Stimulated activated memory B cell treated with anti-CD40 and anti-IgM and Interleukin-4, amounts not matched to agents 10 μg/mL and 1 μg/mL and 100 μg/mL, for 72 hours (primary cell): Measurements from ENCODE around the gene PHACTR4.
"Not testable (repeated sequence)": the region's sequence is repeated elsewhere in the genome, so short reads cannot be mapped to it uniquely, and the experiment has no call there.

Experiments
- ATAC-seq: fragments of 150-1000 bp; cut with Tn5 transposase; 2 replicates; pipeline ENCODE4 v1.10.0; 2021
- H3K27ac Mint-ChIP-seq: one replicate; pipeline ENCODE4 v1.8.0; 2022; ENCODE audit warnings: mild to moderate bottlenecking, mixed read lengths
- H3K27me3 Mint-ChIP-seq: one replicate; pipeline ENCODE4 v1.8.0; 2022; ENCODE audit warnings: mixed read lengths
- H3K36me3 Mint-ChIP-seq: one replicate; pipeline ENCODE4 v1.8.0; 2022; ENCODE audit warnings: mixed read lengths
- H3K4me1 Mint-ChIP-seq: one replicate; pipeline ENCODE4 v1.8.0; 2022; ENCODE audit warnings: mixed read lengths
- H3K4me3 Mint-ChIP-seq: one replicate; pipeline ENCODE4 v1.8.0; 2022; ENCODE audit warnings: mild to moderate bottlenecking, moderate library complexity, mixed read lengths
- H3K9me3 Mint-ChIP-seq: one replicate; pipeline ENCODE4 v1.8.0; 2022; ENCODE audit warnings: mixed read lengths

The PHACTR4 gene

DNA sequence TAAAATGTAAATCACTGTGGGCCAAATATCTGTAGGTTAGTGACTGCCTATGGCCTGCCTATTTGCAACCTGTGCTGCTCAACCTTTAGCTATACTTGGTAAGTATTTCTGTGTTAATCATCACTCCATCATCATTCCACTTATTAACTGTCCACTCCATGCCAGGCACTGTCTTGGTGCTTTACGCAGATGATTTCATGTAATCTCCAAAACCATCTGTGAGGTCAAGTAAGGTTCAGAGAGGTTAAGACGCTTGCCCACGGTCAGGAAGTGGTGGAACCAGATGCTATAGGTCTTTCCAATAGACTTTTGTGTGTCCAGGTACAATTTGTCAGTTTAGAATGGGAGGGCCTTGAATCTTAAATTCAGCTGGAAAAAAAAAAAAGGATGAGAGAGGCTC, 10.8 kb upstream of the PHACTR4 start:
- Mint-ChIP-seq H3K27me3 (no peaks in the 10 kb centered on the region), H3K36me3 (no peaks in the 10 kb centered on the region), H3K9me3 (no peaks in the 10 kb centered on the region), H3K4me3 (no peak overlapping the region), H3K4me1 (no peaks in the 10 kb centered on the region), H3K27ac (no peak overlapping the region)
- ATAC-seq, result no peak

GRCh38 chr1:28359592-28360239, 9.8 kb upstream of the PHACTR4 start:
- Mint-ChIP-seq H3K4me3 (no peak overlapping the region), H3K4me1 (no peaks in the 10 kb centered on the region), H3K27ac (no peak overlapping the region), H3K9me3 (no peaks in the 10 kb centered on the region), H3K36me3 (no peaks in the 10 kb centered on the region), H3K27me3 (no peaks in the 10 kb centered on the region)
- ATAC-seq, result no peak

- no peak for ATAC-seq
- no peaks in the 10 kb centered on the region for H3K36me3 Mint-ChIP-seq
- peaks cover 14% of the 10 kb centered on the region for H3K4me1 Mint-ChIP-seq
- H3K4me3 Mint-ChIP-seq, result no peak overlapping the region
- no peaks in the 10 kb centered on the region for H3K9me3 Mint-ChIP-seq
- no peak overlapping the region for H3K27ac Mint-ChIP-seq
- H3K27me3 Mint-ChIP-seq, result no peaks in the 10 kb centered on the region
These were observed 4.7 kb upstream of the PHACTR4 start for GRCh38 chr1:28364888-28365287.

DNA sequence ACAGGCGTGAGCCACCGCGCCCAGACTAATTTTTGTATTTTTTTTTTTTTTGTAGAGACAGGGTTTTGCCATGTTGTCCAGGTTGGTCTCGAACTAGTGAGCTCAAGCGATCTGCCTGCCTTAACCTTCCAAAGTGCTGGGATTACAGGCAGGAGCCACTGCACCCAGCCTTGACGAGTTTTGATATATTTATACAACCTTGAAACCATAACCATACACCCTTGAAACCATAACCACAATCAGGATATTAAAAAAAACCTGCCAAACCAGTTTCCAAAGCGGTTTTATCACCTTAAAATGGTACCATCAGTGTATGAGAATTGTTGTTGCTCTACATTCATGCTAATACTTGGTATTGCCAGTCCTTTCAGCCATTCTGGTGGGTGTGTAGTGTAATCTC, 3.7 kb upstream of the PHACTR4 start:
- peaks cover 22% of the 10 kb centered on the region for H3K4me1 Mint-ChIP-seq

DNA sequence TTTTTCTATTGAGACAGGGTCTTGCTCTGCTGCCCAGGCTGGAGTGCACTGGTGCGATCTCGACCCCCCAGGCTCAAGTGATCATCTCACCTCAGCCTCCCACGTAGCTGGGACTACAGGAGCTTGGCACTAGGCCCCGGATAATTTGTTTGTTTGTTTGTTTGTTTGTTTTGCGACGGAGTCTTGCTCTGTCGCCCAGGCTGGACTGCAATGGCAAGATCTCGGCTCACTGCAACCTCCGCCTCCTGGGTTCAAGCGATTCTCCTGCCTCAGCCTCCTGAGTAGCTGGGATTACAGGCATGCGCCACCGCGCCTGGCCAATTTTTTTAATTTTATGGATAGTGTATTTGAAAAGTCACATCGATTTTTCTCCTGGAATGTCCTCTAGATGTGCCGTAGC, 932 bp upstream of the PHACTR4 start:
- not testable (repeated sequence) for H3K9me3 Mint-ChIP-seq

More for the DNA sequence above, 3.7 kb upstream of the PHACTR4 start:
- Mint-ChIP-seq H3K36me3 (no peaks in the 10 kb centered on the region), H3K9me3 (no peaks in the 10 kb centered on the region), H3K4me3 (no peak overlapping the region), H3K27ac (no peak overlapping the region), H3K27me3 (no peaks in the 10 kb centered on the region)
- no peak for ATAC-seq

GRCh38 chr1:28370239-28371009, 884 bp downstream of the PHACTR4 start:
- Mint-ChIP-seq H3K9me3 (no peaks in the 10 kb centered on the region), H3K36me3 (no peaks in the 10 kb centered on the region), H3K4me3 (peak overlapping the region; percentile 96), H3K27ac (peak overlapping the region; percentile 93), H3K27me3 (no peaks in the 10 kb centered on the region), H3K4me1 (peaks cover 30% of the 10 kb centered on the region)
- peak; percentile 60 for ATAC-seq

More for the DNA sequence above, 932 bp upstream of the PHACTR4 start:
- not testable (repeated sequence) for H3K27me3 Mint-ChIP-seq, H3K36me3 Mint-ChIP-seq, ATAC-seq
- peaks cover 22% of the 10 kb centered on the region for H3K4me1 Mint-ChIP-seq
- peak overlapping the region; percentile 96 for H3K4me3 Mint-ChIP-seq
- H3K27ac Mint-ChIP-seq, result peak overlapping the region; percentile 93

GRCh38 chr1:28371010-28371377, 1.5 kb downstream of the PHACTR4 start:
- Mint-ChIP-seq H3K27me3 (no peaks in the 10 kb centered on the region), H3K4me3 (peak overlapping the region; percentile 96), H3K27ac (peak overlapping the region; percentile 93), H3K9me3 (no peaks in the 10 kb centered on the region), H3K4me1 (peaks cover 35% of the 10 kb centered on the region), H3K36me3 (no peaks in the 10 kb centered on the region)
- ATAC-seq, result no peak

DNA sequence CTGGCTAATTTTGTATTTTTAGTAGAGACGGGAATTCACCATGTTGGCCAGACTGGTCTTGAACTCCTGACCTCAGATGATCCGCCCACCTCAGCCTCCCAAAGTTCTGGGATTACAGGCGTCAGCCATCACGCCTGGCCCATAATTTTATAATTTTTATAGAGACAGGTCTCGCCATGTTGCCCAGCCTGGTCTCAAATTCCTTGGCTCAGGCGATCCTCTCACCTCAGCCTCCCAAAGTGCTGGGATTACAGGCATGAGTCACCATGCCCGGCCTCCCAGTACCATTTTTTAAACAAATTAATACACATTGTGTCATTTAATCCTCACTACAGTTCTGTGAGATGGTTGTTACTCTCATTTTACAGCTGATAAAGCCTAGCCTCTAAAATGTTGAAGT, 3.9 kb downstream of the PHACTR4 start:
- not testable (repeated sequence) for H3K36me3 Mint-ChIP-seq, H3K4me3 Mint-ChIP-seq, ATAC-seq, H3K27me3 Mint-ChIP-seq, H3K27ac Mint-ChIP-seq, H3K9me3 Mint-ChIP-seq
- peaks cover 41% of the 10 kb centered on the region for H3K4me1 Mint-ChIP-seq

DNA sequence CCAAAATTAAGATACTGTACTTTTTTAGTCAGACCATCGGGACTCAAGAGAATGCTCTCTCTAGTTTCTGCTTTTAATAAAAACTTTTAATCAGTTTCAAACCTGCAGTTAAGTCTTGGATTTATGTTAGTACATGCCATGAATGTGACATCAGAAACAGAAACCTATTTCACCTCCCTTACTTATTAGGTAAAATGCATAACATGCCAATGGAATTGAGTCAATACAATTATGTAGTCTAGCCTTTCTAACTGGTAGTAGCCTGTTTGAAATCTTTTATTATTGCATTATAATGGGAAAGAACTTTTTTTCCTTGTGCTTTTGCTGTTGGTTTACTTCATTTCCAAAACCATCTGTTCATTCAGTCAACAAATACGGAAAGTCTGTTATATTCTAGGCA, 4.8 kb downstream of the PHACTR4 start:
- Mint-ChIP-seq H3K4me1 (peaks cover 39% of the 10 kb centered on the region), H3K27me3 (no peaks in the 10 kb centered on the region), H3K9me3 (no peaks in the 10 kb centered on the region), H3K36me3 (no peaks in the 10 kb centered on the region), H3K4me3 (no peak overlapping the region), H3K27ac (no peak overlapping the region)
- no peak for ATAC-seq

DNA sequence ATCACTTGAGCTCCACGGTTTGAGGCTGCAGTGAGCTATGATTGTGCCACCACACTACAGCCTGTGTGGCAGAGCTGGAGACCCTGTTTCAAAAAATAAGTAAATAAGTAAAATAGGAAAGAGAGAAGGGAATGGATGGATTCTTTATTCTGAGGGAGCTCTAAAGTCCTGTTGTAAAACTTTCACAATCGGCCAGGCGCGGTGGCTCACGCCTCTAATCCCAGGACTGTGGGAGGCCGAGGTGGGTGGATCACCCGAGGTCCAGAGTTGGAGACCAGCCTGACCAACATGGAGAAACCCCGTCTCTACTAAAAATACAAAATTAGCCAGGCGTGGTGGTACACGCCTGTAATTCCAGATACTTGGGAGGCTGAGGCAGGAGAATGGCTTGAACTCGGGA, 6.1 kb downstream of the PHACTR4 start:
- not testable (repeated sequence) for H3K4me3 Mint-ChIP-seq
- H3K27ac Mint-ChIP-seq, result peak overlapping the region; percentile 32
- peaks cover 39% of the 10 kb centered on the region for H3K4me1 Mint-ChIP-seq

DNA sequence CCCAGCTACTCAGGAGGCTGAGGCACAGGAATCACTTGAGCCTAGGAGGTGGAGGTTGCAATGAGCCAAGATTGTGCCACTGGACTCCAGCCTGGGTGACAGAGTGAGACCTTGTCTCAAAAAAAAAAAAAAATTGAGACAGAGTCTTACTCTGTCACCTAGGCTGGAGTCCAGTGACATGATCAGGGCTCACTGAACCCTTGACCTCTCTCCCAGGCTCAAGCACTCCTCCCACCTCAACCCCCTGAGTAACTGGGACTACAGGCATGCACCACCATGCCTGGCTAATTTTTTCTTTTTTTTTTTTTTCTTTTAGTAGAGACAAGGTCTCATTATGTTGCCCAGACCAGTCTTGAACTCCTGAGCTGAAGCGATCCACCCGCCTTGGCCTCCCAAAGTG, 6.7 kb downstream of the PHACTR4 start:
- H3K4me3 Mint-ChIP-seq, ATAC-seq, H3K9me3 Mint-ChIP-seq, H3K27me3 Mint-ChIP-seq, H3K36me3 Mint-ChIP-seq, H3K27ac Mint-ChIP-seq: not testable (repeated sequence)
- peaks cover 40% of the 10 kb centered on the region for H3K4me1 Mint-ChIP-seq

More for the DNA sequence above, 6.1 kb downstream of the PHACTR4 start:
- H3K9me3 Mint-ChIP-seq, H3K36me3 Mint-ChIP-seq, ATAC-seq, H3K27me3 Mint-ChIP-seq: not testable (repeated sequence)

DNA sequence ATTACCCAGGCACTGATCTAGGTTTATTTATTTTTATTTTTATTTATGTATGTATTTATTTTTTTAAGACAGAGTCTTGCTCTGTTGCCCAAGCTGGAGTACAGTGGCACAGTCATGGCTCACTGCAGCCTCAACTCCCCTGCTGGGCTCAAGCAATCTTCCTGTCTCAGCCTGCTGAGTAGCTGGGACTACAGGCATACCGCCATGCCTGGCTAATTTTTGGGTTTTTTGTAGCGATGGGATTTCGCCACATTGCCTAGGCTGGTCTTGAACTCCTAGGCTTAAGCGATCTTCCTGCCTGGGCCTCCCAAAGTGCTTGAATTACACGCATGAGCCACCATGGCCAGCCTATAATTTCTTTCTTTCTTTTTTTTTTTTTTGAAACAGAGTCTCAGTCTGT, 9.4 kb downstream of the PHACTR4 start:
- no peaks in the 10 kb centered on the region for H3K27me3 Mint-ChIP-seq
- H3K36me3 Mint-ChIP-seq, result peaks cover 24% of the 10 kb centered on the region
- H3K27ac Mint-ChIP-seq, result peak overlapping the region; percentile 4
- peaks cover 60% of the 10 kb centered on the region for H3K4me1 Mint-ChIP-seq
- H3K4me3 Mint-ChIP-seq, result no peak overlapping the region
- ATAC-seq, result no peak
- H3K9me3 Mint-ChIP-seq, result peaks cover 6% of the 10 kb centered on the region

GRCh38 chr1:28380394-28380793, 10.9 kb downstream of the PHACTR4 start:
- no peaks in the 10 kb centered on the region for H3K27me3 Mint-ChIP-seq
- peaks cover 6% of the 10 kb centered on the region for H3K9me3 Mint-ChIP-seq
- no peak overlapping the region for H3K4me3 Mint-ChIP-seq
- ATAC-seq, result no peak
- peaks cover 64% of the 10 kb centered on the region for H3K4me1 Mint-ChIP-seq
- no peak overlapping the region for H3K27ac Mint-ChIP-seq
- peaks cover 34% of the 10 kb centered on the region for H3K36me3 Mint-ChIP-seq

GRCh38 chr1:28383785-28384184, 14.2 kb downstream of the PHACTR4 start:
- peaks cover 46% of the 10 kb centered on the region for H3K4me1 Mint-ChIP-seq
- not testable (repeated sequence) for ATAC-seq, H3K9me3 Mint-ChIP-seq, H3K4me3 Mint-ChIP-seq, H3K27me3 Mint-ChIP-seq, H3K27ac Mint-ChIP-seq
- H3K36me3 Mint-ChIP-seq, result peaks cover 34% of the 10 kb centered on the region

DNA sequence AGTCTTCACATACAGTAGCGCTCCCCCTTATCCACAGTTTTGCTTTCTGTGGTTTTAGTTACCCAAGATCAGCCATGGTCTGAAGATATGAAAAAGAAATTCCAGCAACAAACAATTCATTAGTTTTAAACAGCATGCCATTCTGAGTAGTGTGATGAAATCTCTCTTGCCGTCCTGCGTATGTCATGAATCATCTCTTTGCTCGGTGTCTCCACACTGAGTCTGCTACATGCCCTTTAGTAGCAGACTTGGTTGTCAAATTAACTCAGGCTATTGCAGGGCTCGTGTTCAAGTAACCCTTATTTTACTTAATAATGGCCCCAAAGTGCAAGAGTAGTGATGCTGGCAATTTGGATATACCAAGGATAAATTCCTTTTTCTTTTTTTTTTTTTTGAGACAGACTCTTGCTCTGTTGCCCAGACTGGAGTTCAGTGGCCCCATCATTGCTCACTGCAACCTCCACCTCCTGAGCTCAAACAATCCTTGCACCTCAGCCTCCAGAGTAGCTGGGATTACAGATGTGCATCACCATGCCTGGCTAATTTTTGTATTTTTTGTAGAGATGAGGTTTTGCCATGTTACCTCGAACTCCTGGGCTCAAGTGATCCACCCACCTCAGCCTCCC, 22.6 kb downstream of the PHACTR4 start:
- peaks cover 13% of the 10 kb centered on the region for H3K4me1 Mint-ChIP-seq
- H3K27me3 Mint-ChIP-seq, result no peaks in the 10 kb centered on the region
- H3K27ac Mint-ChIP-seq, result no peak overlapping the region
- H3K36me3 Mint-ChIP-seq, result peaks cover 6% of the 10 kb centered on the region
- H3K4me3 Mint-ChIP-seq, result no peak overlapping the region
- H3K9me3 Mint-ChIP-seq, result no peaks in the 10 kb centered on the region
- no peak for ATAC-seq

DNA sequence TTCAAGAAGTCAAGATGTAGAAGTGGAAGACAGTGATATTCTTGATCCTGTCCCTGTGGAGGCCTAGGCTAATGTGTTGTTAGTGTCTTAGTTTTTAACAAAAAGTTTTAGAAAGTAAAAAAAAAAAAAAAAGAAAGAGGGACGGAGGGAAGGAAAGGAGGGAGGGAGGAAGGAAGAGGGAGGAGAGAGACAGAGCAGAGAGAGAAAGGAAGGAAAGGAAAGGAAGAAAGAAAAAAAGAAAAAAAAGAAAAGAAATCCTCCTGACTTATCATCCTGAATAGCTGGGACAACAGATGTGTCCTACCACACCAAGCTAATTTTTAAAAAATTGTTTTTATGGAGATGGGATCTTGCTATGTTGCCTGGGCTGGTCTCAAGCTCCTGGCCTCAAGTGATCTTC, 24.6 kb downstream of the PHACTR4 start:
- Mint-ChIP-seq H3K27ac (no peak overlapping the region), H3K4me1 (peaks cover 5% of the 10 kb centered on the region), H3K4me3 (no peak overlapping the region), H3K27me3 (no peaks in the 10 kb centered on the region), H3K9me3 (no peaks in the 10 kb centered on the region), H3K36me3 (peaks cover 6% of the 10 kb centered on the region)
- no peak for ATAC-seq
